ENCODE measurements around the gene KRTAP23-1. TPM values are rescaled to one million over a fixed set of nuclear protein-coding genes. Genes with fewer than 3 reads are reported as not detected.

The KRTAP23-1 gene
- total RNA-seq: not detected

- no peak within 1 kb of the TSS for H3K4me3 ChIP-seq (ENCODE audit: low read depth, poor library complexity, severe bottlenecking)
- DNase-seq (ENCODE audit: low spot score in 2 of 2): no peak
- 84 to 89% methylated on average over 4 of the region's 4 CpGs for WGBS, 2 donors
- TF ChIP-seq CTCF (IDR thresholded peaks at IDR 0.05) (no peak), POLR2A (IDR thresholded peaks at IDR 0.05) (no peak)
- intact Hi-C loops (cut with DNase I; ENCODE audit: low total_unique reads): loop anchor here (10.0 kb wide), 1 partner anchor 736 kb away; no protein-coding TSS in a partner anchor
Observed at GRCh38 chr21:30348506-30348905, at the start of gene KRTAP23-1. KRTAP23-1 (minus strand) TSS chr21:30348606; CDS start chr21:30348606, 0 bp downstream.

- intact Hi-C loops (cut with DNase I; ENCODE audit: low total_unique reads): no loop called here
- no peak for TF ChIP-seq POLR2A (IDR thresholded peaks at IDR 0.05)
- TF ChIP-seq CTCF (IDR thresholded peaks at IDR 0.05): no peak
- DNase-seq (ENCODE audit: low spot score in 2 of 2): no peak
- no peak within 1 kb of the TSS for H3K4me3 ChIP-seq (ENCODE audit: low read depth, poor library complexity, severe bottlenecking)
- 57 to 62% methylated on average over 4 of the region's 4 CpGs for WGBS, 2 donors
Observed at GRCh38 chr21:30395731-30396130, 47.3 kb upstream of the KRTAP23-1 start, which contains the start of gene KRTAP13-1. KRTAP13-1 (plus strand) TSS chr21:30396031; CDS start chr21:30396087, 56 bp downstream.

- intact Hi-C loops (cut with DNase I; ENCODE audit: low total_unique reads): no loop called here
- no peak overlapping the region for H3K4me3 ChIP-seq (ENCODE audit: low read depth, poor library complexity, severe bottlenecking)
- no peak for DNase-seq (ENCODE audit: low spot score in 2 of 2)
- WGBS, 2 donors: 21 to 35% methylated on average over 2 of the region's 2 CpGs
- TF ChIP-seq CTCF (IDR thresholded peaks at IDR 0.05): no peak
- TF ChIP-seq POLR2A (IDR thresholded peaks at IDR 0.05): no peak
Observed at GRCh38 chr21:30391492-30392025, 43.2 kb upstream of the KRTAP23-1 start.

- H3K4me3 ChIP-seq (ENCODE audit: low read depth, poor library complexity, severe bottlenecking): no peak overlapping the region
- DNase-seq (ENCODE audit: low spot score in 2 of 2): no peak
- TF ChIP-seq POLR2A (IDR thresholded peaks at IDR 0.05): no peak
- TF ChIP-seq CTCF (IDR thresholded peaks at IDR 0.05): no peak
- intact Hi-C loops (cut with DNase I; ENCODE audit: low total_unique reads): no loop called here
- 49 to 50% methylated on average over 1 of the region's 1 CpG for WGBS, 2 donors
Observed at GRCh38 chr21:30382201-30382600, 33.8 kb upstream of the KRTAP23-1 start.

GRCh38 chr21:30372139-30372770 lies 23.8 kb upstream of the KRTAP23-1 start, which contains the start of gene KRTAP13-2:
KRTAP13-2 (minus strand) TSS chr21:30372271; CDS start chr21:30372213, 58 bp downstream.
- no peak for TF ChIP-seq CTCF (IDR thresholded peaks at IDR 0.05)
- no peak for TF ChIP-seq POLR2A (IDR thresholded peaks at IDR 0.05)
- WGBS, 2 donors: 82 to 88% methylated on average over 5 of the region's 5 CpGs
- intact Hi-C loops (cut with DNase I; ENCODE audit: low total_unique reads): no loop called here

More at GRCh38 chr21:30372139-30372770, 23.8 kb upstream of the KRTAP23-1 start, which contains the start of gene KRTAP13-2:
- no peak for DNase-seq (ENCODE audit: low spot score in 2 of 2)
- H3K4me3 ChIP-seq (ENCODE audit: low read depth, poor library complexity, severe bottlenecking): no peak within 1 kb of the TSS
